ENCODE results near the gene GPR161. TPM values are rescaled to one million over a fixed set of nuclear protein-coding genes. Genes with fewer than 3 reads are reported as not detected.
"Not testable (repeated sequence)": the region's sequence is repeated elsewhere in the genome, so short reads cannot be mapped to it uniquely, and the experiment has no call there.

Gene GPR161
- total RNA-seq, 1 donor from 2014 or later, result 0.51 TPM

DNA sequence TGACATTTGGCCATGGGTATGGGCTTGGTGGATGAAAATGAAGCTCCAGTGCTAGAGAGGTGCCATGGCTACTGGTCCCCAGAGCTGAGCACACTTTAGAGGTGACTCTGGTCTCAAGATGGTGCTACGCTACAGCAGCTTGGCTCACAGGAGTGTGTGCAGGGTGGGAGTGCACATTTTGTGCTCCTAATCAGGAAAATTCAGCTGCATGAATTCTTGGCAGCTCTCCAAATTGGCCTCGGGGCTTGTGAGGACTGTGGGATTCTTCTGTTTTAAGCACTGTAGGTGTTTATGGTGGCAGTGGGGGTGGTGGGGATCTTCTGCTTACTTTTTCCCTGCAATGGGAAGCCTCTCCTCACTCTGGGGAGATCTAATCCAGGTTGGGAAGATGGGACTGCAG, 24.7 kb upstream of the GPR161 start:
- intact Hi-C loops (cut with micrococcal nuclease), result no loop called here
- Mint-ChIP-seq H3K36me3 (ENCODE audit: low read depth) (peaks cover 4% of the 10 kb centered on the region), H3K4me3 (no peak overlapping the region), H3K4me1 (no peaks in the 10 kb centered on the region), H3K27ac (no peak overlapping the region), H3K27me3 (peaks cover 20% of the 10 kb centered on the region), H3K9me3 (peaks cover 28% of the 10 kb centered on the region)
- DNase-seq, result no peak

DNA sequence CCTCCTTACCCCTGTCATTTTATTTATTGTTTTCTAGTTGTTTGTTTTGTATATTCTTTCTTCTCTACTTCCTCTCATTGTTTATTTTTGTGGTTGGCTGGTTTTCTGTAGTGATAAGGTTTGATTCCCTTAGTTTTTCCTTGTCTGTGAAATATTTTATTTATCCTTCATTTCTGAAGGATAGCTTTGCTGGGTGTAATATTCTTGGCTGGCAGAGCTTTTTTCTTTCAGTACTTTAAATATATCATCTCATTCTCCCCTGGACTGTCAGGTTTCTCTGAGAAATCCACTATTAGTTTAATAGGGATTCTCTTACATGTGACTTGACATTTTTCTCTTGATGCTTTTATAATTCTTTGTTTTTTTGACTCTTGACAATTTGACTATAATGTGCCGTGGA, 23.2 kb upstream of the GPR161 start:
- Mint-ChIP-seq H3K27ac (no peak overlapping the region), H3K9me3 (peaks cover 35% of the 10 kb centered on the region), H3K4me1 (peaks cover 2% of the 10 kb centered on the region), H3K27me3 (peaks cover 29% of the 10 kb centered on the region), H3K4me3 (no peak overlapping the region), H3K36me3 (ENCODE audit: low read depth) (peaks cover 4% of the 10 kb centered on the region)
- no peak for DNase-seq
- intact Hi-C loops (cut with micrococcal nuclease), result no loop called here

DNA sequence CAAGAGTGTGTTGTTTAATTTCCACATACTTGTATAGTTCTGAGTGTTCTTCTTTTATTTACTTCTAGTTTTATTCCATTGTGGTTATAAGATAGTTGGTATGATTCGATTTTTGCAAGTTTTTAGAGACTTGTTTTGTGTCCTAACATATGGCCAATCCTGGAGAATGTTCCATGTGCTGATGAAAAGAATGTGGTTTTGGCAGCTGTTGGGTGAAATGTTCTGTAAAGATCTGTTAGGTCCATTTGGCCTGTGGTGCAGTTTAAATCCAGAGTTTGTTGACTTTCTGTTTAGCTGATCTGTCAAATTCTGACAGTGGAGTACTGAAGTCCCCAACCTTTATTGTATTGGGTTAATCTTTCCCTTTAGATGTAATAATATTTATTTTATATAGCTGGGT, 22.5 kb upstream of the GPR161 start:
- Mint-ChIP-seq H3K9me3 (peaks cover 39% of the 10 kb centered on the region), H3K27me3 (peaks cover 31% of the 10 kb centered on the region), H3K27ac (no peak overlapping the region), H3K36me3 (ENCODE audit: low read depth) (peaks cover 4% of the 10 kb centered on the region), H3K4me1 (peaks cover 3% of the 10 kb centered on the region), H3K4me3 (no peak overlapping the region)
- intact Hi-C loops (cut with micrococcal nuclease), result no loop called here
- DNase-seq, result no peak

DNA sequence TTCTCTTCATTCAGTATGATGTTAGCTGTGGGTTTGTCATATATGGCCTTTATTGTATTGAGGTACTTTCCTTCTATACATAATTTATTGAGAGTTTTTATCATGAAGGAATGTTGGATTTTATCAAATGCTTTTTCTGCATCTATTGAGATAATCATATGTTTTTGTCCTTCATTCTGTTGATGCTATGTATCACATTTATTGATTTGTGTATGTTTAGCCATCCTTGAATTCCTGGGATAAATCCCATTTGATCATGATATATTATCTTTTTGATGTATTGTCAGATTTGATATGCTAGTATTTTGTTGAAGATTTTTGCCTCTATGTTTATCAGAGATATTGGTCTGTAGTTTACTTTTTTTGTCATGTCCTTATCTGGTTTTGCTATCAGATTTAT, 20.9 kb upstream of the GPR161 start:
- no peak overlapping the region for H3K4me3 Mint-ChIP-seq
- peaks cover 4% of the 10 kb centered on the region for H3K36me3 Mint-ChIP-seq (ENCODE audit: low read depth)
- peaks cover 30% of the 10 kb centered on the region for H3K27me3 Mint-ChIP-seq
- no peak overlapping the region for H3K27ac Mint-ChIP-seq
- intact Hi-C loops (cut with micrococcal nuclease), result no loop called here
- no peak for DNase-seq
- H3K4me1 Mint-ChIP-seq, result peaks cover 3% of the 10 kb centered on the region
- peaks cover 35% of the 10 kb centered on the region for H3K9me3 Mint-ChIP-seq

DNA sequence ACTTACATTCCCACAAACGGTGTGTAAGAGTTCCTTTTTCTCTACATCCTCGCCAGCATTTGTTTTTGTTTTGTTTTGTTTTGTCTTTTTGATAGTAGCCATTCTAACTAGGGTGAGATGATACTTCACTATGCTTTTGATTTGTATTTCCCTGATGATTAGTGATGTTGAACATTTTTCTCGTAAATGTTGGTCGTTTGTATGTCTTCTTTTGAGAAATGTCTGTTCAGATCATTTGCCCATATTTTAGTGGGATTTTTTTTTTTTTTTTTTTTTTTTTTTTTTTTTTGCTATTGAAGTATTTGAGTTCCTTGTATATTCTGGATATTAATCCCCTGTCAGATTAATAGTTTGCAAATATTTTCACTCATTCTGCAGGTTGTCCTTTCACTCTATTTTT, 19.2 kb upstream of the GPR161 start:
- intact Hi-C loops (cut with micrococcal nuclease), result no loop called here
- Mint-ChIP-seq H3K9me3 (peaks cover 32% of the 10 kb centered on the region), H3K4me1 (peaks cover 3% of the 10 kb centered on the region), H3K4me3 (no peak overlapping the region), H3K27ac (no peak overlapping the region), H3K36me3 (ENCODE audit: low read depth) (peaks cover 4% of the 10 kb centered on the region), H3K27me3 (peaks cover 24% of the 10 kb centered on the region)
- no peak for DNase-seq

DNA sequence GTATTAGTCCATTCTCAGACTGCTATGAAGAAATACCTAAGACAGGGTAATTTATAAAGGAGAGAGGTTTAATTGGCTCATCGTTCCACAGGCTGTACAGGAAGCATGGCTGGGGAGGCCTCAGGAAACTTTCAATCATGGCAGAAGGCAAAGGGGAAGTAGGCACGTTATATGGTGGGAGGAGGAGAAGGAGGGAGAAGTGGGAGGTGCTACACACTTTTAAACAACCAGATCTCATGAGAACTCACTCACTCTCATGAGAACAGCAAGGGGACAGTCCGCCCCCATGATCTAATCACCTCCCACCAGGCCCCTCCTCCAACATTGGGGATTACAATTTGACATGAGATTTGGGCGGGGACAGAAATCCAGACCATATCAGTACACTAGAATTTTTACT, 18.0 kb upstream of the GPR161 start:
- H3K27me3 Mint-ChIP-seq, result peaks cover 24% of the 10 kb centered on the region
- intact Hi-C loops (cut with micrococcal nuclease); DNase-seq; H3K27ac Mint-ChIP-seq; H3K36me3 Mint-ChIP-seq (ENCODE audit: low read depth); H3K4me3 Mint-ChIP-seq; H3K4me1 Mint-ChIP-seq: not testable (repeated sequence)
- peaks cover 25% of the 10 kb centered on the region for H3K9me3 Mint-ChIP-seq

DNA sequence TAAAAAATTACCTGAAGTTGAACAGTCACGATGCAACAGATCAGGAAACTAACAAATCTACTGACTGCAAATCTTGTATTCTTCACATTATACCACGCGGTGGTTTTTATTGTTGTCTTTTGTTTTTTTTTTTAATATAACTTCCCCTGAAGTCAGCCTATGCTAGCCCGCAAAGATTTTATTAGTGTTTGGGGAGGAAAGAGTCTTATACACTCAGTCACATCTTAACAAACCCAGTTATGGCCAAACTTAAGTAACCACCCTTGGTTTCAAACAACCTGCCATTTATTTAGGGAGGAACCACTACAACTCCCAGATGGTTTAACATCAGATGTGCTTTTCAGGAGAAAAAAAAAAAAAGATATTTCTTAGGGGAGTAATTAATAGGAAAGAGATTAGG, 15.2 kb upstream of the GPR161 start:
- Mint-ChIP-seq H3K27ac (no peak overlapping the region), H3K36me3 (ENCODE audit: low read depth) (no peaks in the 10 kb centered on the region), H3K4me1 (peaks cover 10% of the 10 kb centered on the region), H3K4me3 (no peak overlapping the region), H3K9me3 (peaks cover 14% of the 10 kb centered on the region), H3K27me3 (peaks cover 16% of the 10 kb centered on the region)
- no peak for DNase-seq
- intact Hi-C loops (cut with micrococcal nuclease), result no loop called here

DNA sequence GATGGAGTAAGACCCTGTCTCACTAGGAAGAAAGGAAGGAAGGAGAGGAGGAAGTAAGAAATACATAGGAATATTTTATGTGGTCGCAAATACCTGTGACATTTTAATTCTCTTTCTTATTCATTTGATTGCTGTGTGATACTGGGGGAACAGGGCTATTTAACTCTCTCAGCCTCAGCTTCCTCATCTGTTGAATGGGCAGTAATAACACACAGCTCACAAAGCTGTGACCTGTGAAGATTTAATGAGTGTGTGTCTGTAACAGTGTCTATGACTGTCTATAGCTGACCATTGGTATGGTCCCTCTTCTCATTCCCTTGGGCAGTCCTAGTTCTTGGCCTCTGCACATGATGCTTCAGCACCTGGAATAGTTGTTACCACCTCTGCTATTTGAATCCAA, 13.6 kb upstream of the GPR161 start:
- intact Hi-C loops (cut with micrococcal nuclease), result no loop called here
- Mint-ChIP-seq H3K27me3 (peaks cover 4% of the 10 kb centered on the region), H3K4me3 (no peak overlapping the region), H3K9me3 (peaks cover 5% of the 10 kb centered on the region), H3K27ac (no peak overlapping the region), H3K36me3 (ENCODE audit: low read depth) (no peaks in the 10 kb centered on the region), H3K4me1 (peaks cover 15% of the 10 kb centered on the region)
- DNase-seq, result no peak

DNA sequence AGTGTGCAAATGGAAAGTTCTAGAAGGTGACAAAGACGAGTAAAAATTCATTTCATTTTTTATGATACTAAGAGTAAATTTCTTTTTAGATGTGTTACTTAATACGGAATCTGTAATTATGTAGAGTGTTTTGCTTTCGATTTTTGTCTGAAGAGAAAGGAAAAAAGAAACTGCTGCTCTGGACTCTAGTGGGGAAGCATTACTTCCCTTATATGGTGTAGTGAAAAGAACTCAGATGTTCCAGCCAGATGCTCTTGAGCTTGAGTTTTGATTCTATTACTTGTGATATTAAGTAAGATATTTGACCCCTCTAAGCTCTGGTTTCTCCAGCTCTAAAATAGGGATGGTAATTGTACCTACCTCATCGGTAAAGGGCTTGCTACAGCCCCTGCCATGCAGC, 12.2 kb upstream of the GPR161 start:
- Mint-ChIP-seq H3K4me1 (peaks cover 14% of the 10 kb centered on the region), H3K27me3 (peaks cover 4% of the 10 kb centered on the region), H3K27ac (no peak overlapping the region), H3K36me3 (ENCODE audit: low read depth) (no peaks in the 10 kb centered on the region), H3K9me3 (no peaks in the 10 kb centered on the region), H3K4me3 (no peak overlapping the region)
- no peak for DNase-seq
- intact Hi-C loops (cut with micrococcal nuclease), result no loop called here

DNA sequence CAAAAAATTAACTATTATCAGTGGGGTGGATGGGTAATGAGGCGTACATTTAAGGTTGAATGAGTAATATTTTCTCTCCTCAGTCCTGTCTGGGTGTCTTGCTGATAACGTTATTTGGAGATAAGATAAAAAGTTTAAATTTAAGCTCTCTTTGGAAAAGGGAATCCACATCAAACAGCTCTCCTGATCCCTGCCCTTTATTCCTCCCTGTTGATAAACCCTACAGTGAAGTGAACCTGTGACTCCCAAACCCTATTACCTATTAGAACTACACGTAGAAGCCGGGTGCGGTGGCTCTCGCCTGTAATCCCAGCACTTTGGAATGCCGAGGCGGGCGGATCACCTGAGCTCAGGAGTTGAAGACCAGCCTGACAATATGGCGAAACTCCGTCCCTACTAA, 9.9 kb upstream of the GPR161 start:
- no peaks in the 10 kb centered on the region for H3K36me3 Mint-ChIP-seq (ENCODE audit: low read depth)
- no peak overlapping the region for H3K27ac Mint-ChIP-seq
- H3K4me3 Mint-ChIP-seq, result no peak overlapping the region
- no peak for DNase-seq
- no peaks in the 10 kb centered on the region for H3K9me3 Mint-ChIP-seq
- H3K27me3 Mint-ChIP-seq, result peaks cover 10% of the 10 kb centered on the region
- intact Hi-C loops (cut with micrococcal nuclease), result no loop called here
- H3K4me1 Mint-ChIP-seq, result peaks cover 14% of the 10 kb centered on the region

DNA sequence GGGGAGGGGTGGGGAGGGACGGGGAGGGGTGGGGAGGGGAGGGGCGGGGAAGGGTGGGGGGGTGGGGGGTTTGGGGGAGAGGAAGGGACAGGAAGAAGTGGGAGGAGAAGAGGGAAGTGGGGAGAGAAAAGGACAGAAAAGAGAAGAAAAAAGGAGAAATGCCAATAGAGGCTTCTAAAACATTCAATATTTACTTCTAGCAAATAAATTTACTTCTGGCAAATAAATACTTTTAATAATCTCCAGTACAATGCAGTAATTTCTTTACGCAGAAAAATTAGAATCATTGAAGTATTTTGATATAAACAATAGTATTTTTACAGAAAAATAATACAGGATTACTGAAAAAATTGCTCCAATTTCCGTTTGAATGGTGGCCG, 9.4 kb upstream of the GPR161 start:
- Mint-ChIP-seq H3K4me3 (no peak overlapping the region), H3K9me3 (no peaks in the 10 kb centered on the region)
- intact Hi-C loops (cut with micrococcal nuclease), result no loop called here

DNA sequence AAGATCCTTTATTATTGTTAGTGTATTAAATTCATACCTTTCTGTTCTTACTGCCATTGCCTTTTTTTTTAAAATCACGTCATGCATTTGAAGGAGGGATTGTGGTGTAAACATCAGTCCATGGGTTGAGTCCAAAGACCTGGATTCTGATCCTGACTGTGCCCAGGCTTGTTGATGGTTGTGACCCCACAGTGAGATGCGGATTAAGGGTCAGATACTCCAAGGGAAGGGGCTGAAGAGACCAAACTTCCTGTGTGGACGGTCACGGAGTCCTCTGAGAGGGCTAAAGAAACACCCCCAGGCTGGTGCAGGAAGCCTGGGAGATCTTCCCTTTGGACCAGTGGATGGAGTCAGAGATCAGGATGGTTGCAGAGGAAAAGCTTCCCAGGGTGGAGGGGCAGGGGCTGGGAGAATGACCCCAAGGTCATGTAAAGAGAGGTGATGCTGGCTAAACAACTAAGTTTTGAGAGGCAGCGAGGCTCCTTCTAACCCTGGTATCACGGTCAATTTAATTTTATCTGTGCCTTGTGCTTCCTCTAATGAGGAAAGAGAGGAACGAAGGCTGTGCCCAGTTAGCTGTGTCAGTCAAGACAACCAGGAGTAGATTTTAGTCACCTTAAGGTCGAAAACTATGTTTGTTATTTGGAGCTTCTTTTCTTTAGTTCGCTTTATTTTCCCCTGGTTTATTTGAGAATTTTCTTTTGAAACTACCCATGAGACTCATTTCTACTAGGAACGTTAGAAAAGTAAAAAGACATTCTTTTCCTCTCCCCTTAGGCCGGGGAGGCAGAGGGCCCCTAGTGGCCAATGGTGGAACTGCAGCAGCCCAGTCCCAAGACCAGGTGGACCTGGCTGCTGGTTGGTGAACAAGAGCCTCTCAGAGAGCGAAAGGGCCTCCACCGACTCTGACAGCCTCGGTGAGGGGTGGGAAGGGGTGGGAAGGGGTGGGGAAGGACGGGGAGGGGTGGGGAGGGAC, 8.7 kb upstream of the GPR161 start:
- H3K9me3 Mint-ChIP-seq, result no peaks in the 10 kb centered on the region
- H3K4me1 Mint-ChIP-seq, result peaks cover 14% of the 10 kb centered on the region
- intact Hi-C loops (cut with micrococcal nuclease), result no loop called here
- no peak overlapping the region for H3K27ac Mint-ChIP-seq
- no peaks in the 10 kb centered on the region for H3K36me3 Mint-ChIP-seq (ENCODE audit: low read depth)
- DNase-seq, result peak; percentile 95
- peak overlapping the region; percentile 26 for H3K4me3 Mint-ChIP-seq
- H3K27me3 Mint-ChIP-seq, result peaks cover 13% of the 10 kb centered on the region

More for the DNA sequence above, 9.4 kb upstream of the GPR161 start:
- no peaks in the 10 kb centered on the region for H3K36me3 Mint-ChIP-seq (ENCODE audit: low read depth)
- peaks cover 11% of the 10 kb centered on the region for H3K27me3 Mint-ChIP-seq
- DNase-seq, result no peak
- H3K27ac Mint-ChIP-seq, result no peak overlapping the region
- peaks cover 14% of the 10 kb centered on the region for H3K4me1 Mint-ChIP-seq

DNA sequence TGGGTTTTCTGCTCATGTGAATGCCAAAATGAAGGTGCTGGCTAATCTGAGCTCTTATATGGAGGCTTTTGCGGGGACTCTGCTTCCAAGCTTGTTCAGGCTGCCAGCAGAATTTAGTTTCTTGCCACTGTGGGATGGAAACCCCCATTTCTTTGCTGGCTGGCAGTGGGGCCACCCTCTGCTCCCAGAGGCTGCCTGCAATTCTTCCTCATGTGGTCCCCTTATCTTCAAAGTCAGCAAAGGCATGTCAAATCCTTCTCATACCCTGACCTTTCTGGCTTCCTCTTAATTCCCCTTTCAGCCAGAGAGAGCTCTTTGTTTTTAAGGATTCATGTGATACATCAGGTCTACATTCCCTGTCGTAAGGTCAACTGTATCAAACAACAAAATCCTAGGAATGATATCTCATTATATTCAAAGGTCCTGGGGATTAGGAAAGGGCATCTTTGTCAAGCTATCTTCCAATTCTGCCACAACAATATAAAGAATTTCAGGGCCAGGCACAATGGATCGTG, 5.2 kb upstream of the GPR161 start:
- Mint-ChIP-seq H3K4me1 (peaks cover 16% of the 10 kb centered on the region), H3K27me3 (peaks cover 34% of the 10 kb centered on the region), H3K27ac (no peak overlapping the region), H3K4me3 (no peak overlapping the region), H3K36me3 (ENCODE audit: low read depth) (peaks cover 4% of the 10 kb centered on the region), H3K9me3 (no peaks in the 10 kb centered on the region)
- no peak for DNase-seq
- intact Hi-C loops (cut with micrococcal nuclease), result loop anchor here (5.0 kb wide), 1 partner anchor 60 kb away; no protein-coding TSS in a partner anchor

DNA sequence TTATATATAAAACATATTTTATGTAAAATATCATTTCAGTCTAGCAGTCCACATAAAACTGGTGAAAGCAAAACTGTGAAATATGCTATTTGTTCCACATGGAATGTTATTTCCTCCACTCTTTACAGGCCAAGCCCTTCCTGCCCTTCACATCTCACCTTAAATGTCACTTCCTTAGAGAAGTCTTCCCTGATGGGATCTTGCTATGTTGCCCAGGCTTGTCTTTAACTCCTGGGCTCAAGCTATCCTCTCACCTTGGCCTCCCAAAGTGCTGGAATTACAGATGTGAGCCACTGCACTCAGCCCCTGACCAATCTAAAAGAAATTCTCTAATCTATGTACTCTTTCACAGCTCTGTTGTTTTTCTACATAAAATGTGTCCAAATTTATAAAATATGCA, 2.3 kb upstream of the GPR161 start:
- peaks cover 15% of the 10 kb centered on the region for H3K4me1 Mint-ChIP-seq
- DNase-seq, result no peak
- H3K36me3 Mint-ChIP-seq (ENCODE audit: low read depth), result peaks cover 4% of the 10 kb centered on the region
- H3K4me3 Mint-ChIP-seq, result no peak overlapping the region
- intact Hi-C loops (cut with micrococcal nuclease), result loop anchor here (5.0 kb wide), 1 partner anchor 88 kb away; the partner anchor contains the start of gene SFT2D2
- peaks cover 52% of the 10 kb centered on the region for H3K27me3 Mint-ChIP-seq
- H3K9me3 Mint-ChIP-seq, result no peaks in the 10 kb centered on the region
- no peak overlapping the region for H3K27ac Mint-ChIP-seq

Data from activated CD4-positive, alpha-beta T cell treated with anti-CD3 and anti-CD28 coated beads, Interleukin-2, amount 10 ng/mL, durations not matched to agents 24 days and 14 days (primary cell).